M059J (cell line): Measurements from ENCODE around the gene ZNF419. TPM values are rescaled to one million over a fixed set of nuclear protein-coding genes. Genes with fewer than 3 reads are reported as not detected.

Experiments used
- DNase-seq: peaks from one replicate; pipeline ENCODE4 v3.0.0-alpha.2; 2012; ENCODE audit warnings: low read depth
- total RNA-seq: library from RNA; depleted of rRNA; stranded (reverse); fragments of >200 nt; shearing (Covaris generic); gene quantifications from 2 replicates; pipeline ENCODE4 v1.2.3, GENCODE V29; 2014; rRNA removed

Gene ZNF419
- total RNA-seq, 1 experiment from 2014 or later, result 22.2 TPM

DNA sequence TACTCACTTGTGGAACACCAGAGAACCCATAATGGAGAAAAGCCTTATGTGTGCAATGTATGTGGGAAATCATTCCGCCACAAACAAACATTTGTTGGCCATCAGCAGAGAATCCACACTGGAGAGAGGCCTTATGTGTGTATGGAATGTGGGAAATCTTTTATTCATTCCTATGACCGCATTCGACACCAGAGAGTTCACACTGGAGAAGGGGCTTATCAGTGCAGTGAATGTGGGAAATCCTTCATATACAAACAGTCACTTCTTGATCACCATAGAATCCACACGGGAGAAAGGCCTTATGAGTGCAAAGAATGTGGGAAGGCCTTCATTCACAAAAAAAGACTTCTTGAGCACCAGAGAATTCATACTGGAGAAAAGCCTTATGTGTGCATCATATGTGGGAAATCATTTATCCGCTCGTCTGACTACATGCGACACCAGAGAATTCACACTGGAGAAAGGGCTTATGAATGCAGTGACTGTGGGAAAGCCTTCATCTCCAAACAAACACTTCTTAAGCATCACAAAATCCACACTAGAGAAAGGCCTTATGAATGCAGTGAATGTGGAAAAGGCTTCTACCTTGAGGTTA, 50.5 kb downstream of the ZNF419 start:
- no peak for DNase-seq

Other genes with a start within 250 kb of the ZNF419 start
- 8.5 and 13.3 TPM in 2 replicates for gene ZNF805, start 247.1 kb upstream of the ZNF419 start, total RNA-seq
- gene ZNF460, start 207.3 kb upstream of the ZNF419 start, total RNA-seq, result 27.9 and 36.7 TPM in 2 replicates
- gene ZNF543, start 167.3 kb upstream of the ZNF419 start, total RNA-seq, result 7.5 and 8.4 TPM in 2 replicates
- 8.0 and 11.8 TPM in 2 replicates for gene ZNF304, start 136.5 kb upstream of the ZNF419 start, total RNA-seq
- gene TRAPPC2B, start 124.2 kb upstream of the ZNF419 start, total RNA-seq, result 32.7 and 34.6 TPM in 2 replicates
- gene ZNF547, start 124.2 kb upstream of the ZNF419 start, total RNA-seq, result 1.9 and 5.6 TPM in 2 replicates
- 13.6 and 21.9 TPM in 2 replicates for gene ZNF548, start 97.9 kb upstream of the ZNF419 start, total RNA-seq
- 5.2 and 9.9 TPM in 2 replicates for gene ZNF17, start 76.6 kb upstream of the ZNF419 start, total RNA-seq
- gene ZNF749, start 52.4 kb upstream of the ZNF419 start, total RNA-seq, result 3.2 and 7.0 TPM in 2 replicates
- 0.57 TPM in 1 of 2 replicates, not detected in the other for gene VN1R1, start 30.6 kb upstream of the ZNF419 start, total RNA-seq
- gene ZNF772, start 10.2 kb upstream of the ZNF419 start, total RNA-seq, result 14.9 and 15.1 TPM in 2 replicates
- 22.5 and 25.1 TPM in 2 replicates for gene ZNF773, start 12.2 kb downstream of the ZNF419 start, total RNA-seq
- 5.6 and 7.5 TPM in 2 replicates for gene ZNF549, start 39.6 kb downstream of the ZNF419 start, total RNA-seq
- 9.4 and 14.0 TPM in 2 replicates for gene ZNF550, start 72.1 kb downstream of the ZNF419 start, total RNA-seq
- 5.0 and 6.9 TPM in 2 replicates for gene ZNF416, start 91.2 kb downstream of the ZNF419 start, total RNA-seq
- gene ZIK1, start 96.4 kb downstream of the ZNF419 start, total RNA-seq, result 10.3 and 12.3 TPM in 2 replicates
- 7.4 and 17.4 TPM in 2 replicates for gene ZNF530, start 112.1 kb downstream of the ZNF419 start, total RNA-seq
- 16.5 and 17.6 TPM in 2 replicates for gene ZNF134, start 126.5 kb downstream of the ZNF419 start, total RNA-seq
- 12.2 and 13.1 TPM in 2 replicates for gene ZNF211, start 145.4 kb downstream of the ZNF419 start, total RNA-seq
- gene ZSCAN4, start 181.2 kb downstream of the ZNF419 start, total RNA-seq, result not detected in 2 replicates
- 7.0 and 13.1 TPM in 2 replicates for gene ZNF551, start 194.2 kb downstream of the ZNF419 start, total RNA-seq
- not detected in 2 replicates for gene ZNF154, start 221.5 kb downstream of the ZNF419 start, total RNA-seq
- gene ZNF671, start 239.9 kb downstream of the ZNF419 start, total RNA-seq, result 1.9 and 5.4 TPM in 2 replicates